Hepatocyte (in vitro differentiated cells): ENCODE results near the gene STT3B. TPM values are rescaled to one million over a fixed set of nuclear protein-coding genes. Genes with fewer than 3 reads are reported as not detected.

Experiments used
- DNase-seq: peaks from one replicate; pipeline ENCODE4 v3.0.0-alpha.2; 2016; ENCODE audit warnings: low spot score
- H2AFZ ChIP-seq: fragments of 200-600 bp; sonication (generic); 2 replicates; pipeline ENCODE4 v1.6.0; 2016; ENCODE audit warnings: antibody characterized with exemption, mild to moderate bottlenecking
- H3K27ac ChIP-seq: fragments of 200-600 bp; sonication (generic); 2 replicates; pipeline ENCODE4 v1.5.1; 2016; ENCODE audit warnings: mild to moderate bottlenecking
- H3K27me3 ChIP-seq: fragments of 200-600 bp; sonication (generic); 2 replicates; pipeline ENCODE4 v1.6.1; 2016
- H3K36me3 ChIP-seq: fragments of 200-600 bp; sonication (generic); replicated peaks from 2 replicates; pipeline ENCODE4 v1.5.1; 2016; ENCODE audit warnings: low read depth; ENCODE audit not compliant: insufficient read depth
- H3K4me1 ChIP-seq: fragments of 200-600 bp; sonication (generic); 2 replicates; pipeline ENCODE4 v1.5.1; 2016; ENCODE audit warnings: mild to moderate bottlenecking, moderate library complexity; ENCODE audit not compliant: insufficient read depth
- H3K4me2 ChIP-seq: fragments of 200-600 bp; sonication (generic); 2 replicates; pipeline ENCODE4 v1.6.0; 2016
- H3K4me3 ChIP-seq: fragments of 200-600 bp; sonication (generic); 2 replicates; pipeline ENCODE4 v1.5.1; 2016; ENCODE audit warnings: mild to moderate bottlenecking
- H3K79me2 ChIP-seq: fragments of 200-600 bp; sonication (generic); 2 replicates; pipeline ENCODE4 v1.6.0; 2017; ENCODE audit warnings: mild to moderate bottlenecking
- H3K9me2 ChIP-seq: fragments of 200-600 bp; sonication (generic); replicated peaks from 2 replicates; pipeline ENCODE4 v1.6.0; 2017; ENCODE audit warnings: mild to moderate bottlenecking; ENCODE audit not compliant: insufficient read depth
- H3K9me3 ChIP-seq: fragments of 200-600 bp; sonication (generic); 2 replicates; pipeline ENCODE4 v1.5.1; 2016; ENCODE audit warnings: low read depth, mild to moderate bottlenecking
- H4K20me1 ChIP-seq: fragments of 200-600 bp; sonication (generic); 2 replicates; pipeline ENCODE4 v1.6.0; 2016; ENCODE audit warnings: mild to moderate bottlenecking; ENCODE audit not compliant: insufficient read depth, poor library complexity, severe bottlenecking
- CTCF ChIP-seq: fragments of 200-600 bp; sonication (generic); IDR thresholded peaks from 2 replicates; pipeline ENCODE4 v1.5.1; 2016; ENCODE audit warnings: antibody characterized with exemption, mild to moderate bottlenecking; ENCODE audit not compliant: poor library complexity
- EZH2 ChIP-seq: fragments of 200-600 bp; sonication (generic); IDR thresholded peaks from 2 replicates; pipeline ENCODE4 v1.6.1; 2016; ENCODE audit warnings: antibody characterized with exemption, mild to moderate bottlenecking, borderline replicate concordance
- EZH2phosphoT487 ChIP-seq: fragments of 200-600 bp; sonication (generic); IDR thresholded peaks from one replicate; pipeline ENCODE4 v1.6.1; 2018; ENCODE audit warnings: antibody characterized with exemption, mild to moderate bottlenecking, low read depth, moderate library complexity; ENCODE audit not compliant: unreplicated experiment, severe bottlenecking
- WGBS: methylation state at CpG from one replicate; pipeline ENCODE4 v1.1.6; 2016; ENCODE audit warnings: low lambda C conversion rate; ENCODE audit errors: missing lambda C conversion rate; 5-methylcytosine and 5-hydroxymethylcytosine counted together
- polyA plus RNA-seq: library from polyadenylated mRNA; unstranded; fragments of >200 nt; fragmentation: Nextera tagmentation; extraction: Ambion mirVana; gene quantifications from 2 replicates; pipeline ENCODE4 v1.2.1, GENCODE V29; 2016
- total RNA-seq: library from RNA; depleted of rRNA; stranded (reverse); fragments of >200 nt; gene quantifications from 2 replicates; pipeline ENCODE4 v1.2.3, GENCODE V29; 2014

Gene STT3B
- total and polyA plus RNA-seq, 2 experiments from 2014 or later, result 101 to 253 TPM

- peaks cover 8% of the 10 kb centered on the region for H3K79me2 ChIP-seq
- no peaks in the 10 kb centered on the region for H3K4me1 ChIP-seq
- H3K27ac ChIP-seq, result no peak overlapping the region
- no peak overlapping the region for H2AFZ ChIP-seq
- WGBS, result 99% methylated on average over 3 of the region's 3 CpGs
- no peaks in the 10 kb centered on the region for H3K9me3 ChIP-seq
- H3K36me3 ChIP-seq, result no peaks in the 10 kb centered on the region
- no peak overlapping the region for H3K4me3 ChIP-seq
- H4K20me1 ChIP-seq, result no peaks in the 10 kb centered on the region
- no peak for TF ChIP-seq CTCF
- TF ChIP-seq EZH2, result no peak
- no peak for TF ChIP-seq EZH2phosphoT487
- H3K27me3 ChIP-seq, result no peaks in the 10 kb centered on the region
- no peak for DNase-seq
- no peak overlapping the region for H3K4me2 ChIP-seq
- H3K9me2 ChIP-seq, result no peaks in the 10 kb centered on the region
These were observed 88.6 kb downstream of the STT3B start for GRCh38 chr3:31621314-31621713.

GRCh38 chr3:31622636-31623288 lies 90.0 kb downstream of the STT3B start:
- Histone ChIP-seq H3K4me1 (no peaks in the 10 kb centered on the region), H3K36me3 (no peaks in the 10 kb centered on the region), H3K9me2 (no peaks in the 10 kb centered on the region), H3K27me3 (no peaks in the 10 kb centered on the region), H2AFZ (no peak overlapping the region), H3K9me3 (no peaks in the 10 kb centered on the region), H3K79me2 (peaks cover 2% of the 10 kb centered on the region), H3K4me3 (no peak overlapping the region), H3K27ac (no peak overlapping the region), H3K4me2 (no peak overlapping the region), H4K20me1 (no peaks in the 10 kb centered on the region)
- 96% methylated on average over 4 of the region's 4 CpGs for WGBS
- no peak for DNase-seq
- TF ChIP-seq EZH2phosphoT487, result no peak
- TF ChIP-seq CTCF, result no peak

- H4K20me1 ChIP-seq, result no peaks in the 10 kb centered on the region
- H3K4me3 ChIP-seq, result no peak overlapping the region
- H3K9me2 ChIP-seq, result no peaks in the 10 kb centered on the region
- no peak overlapping the region for H3K27ac ChIP-seq
- H3K9me3 ChIP-seq, result no peaks in the 10 kb centered on the region
- DNase-seq, result no peak
- TF ChIP-seq EZH2phosphoT487, result no peak
- no peak for TF ChIP-seq EZH2
- TF ChIP-seq CTCF, result no peak
- H3K36me3 ChIP-seq, result no peaks in the 10 kb centered on the region
- no peaks in the 10 kb centered on the region for H3K27me3 ChIP-seq
- H3K4me1 ChIP-seq, result no peaks in the 10 kb centered on the region
- no peaks in the 10 kb centered on the region for H3K79me2 ChIP-seq
- no peak overlapping the region for H3K4me2 ChIP-seq
- 98% methylated on average over 6 of the region's 6 CpGs for WGBS
- no peak overlapping the region for H2AFZ ChIP-seq
These were observed 91.5 kb downstream of the STT3B start for GRCh38 chr3:31624083-31624709.
